GM21723 (cell line): ENCODE data around the gene GPN2.
"Not testable (repeated sequence)": the region's sequence is repeated elsewhere in the genome, so short reads cannot be mapped to it uniquely, and the experiment has no call there.

Source experiments
- ATAC-seq: cut with Tn5 transposase; IDR thresholded peaks from one replicate; pipeline ENCODE4 v1.9.1; 2021; ENCODE audit warnings: mild to moderate bottlenecking, moderate library complexity; ENCODE audit not compliant: unreplicated experiment

The GPN2 gene

DNA sequence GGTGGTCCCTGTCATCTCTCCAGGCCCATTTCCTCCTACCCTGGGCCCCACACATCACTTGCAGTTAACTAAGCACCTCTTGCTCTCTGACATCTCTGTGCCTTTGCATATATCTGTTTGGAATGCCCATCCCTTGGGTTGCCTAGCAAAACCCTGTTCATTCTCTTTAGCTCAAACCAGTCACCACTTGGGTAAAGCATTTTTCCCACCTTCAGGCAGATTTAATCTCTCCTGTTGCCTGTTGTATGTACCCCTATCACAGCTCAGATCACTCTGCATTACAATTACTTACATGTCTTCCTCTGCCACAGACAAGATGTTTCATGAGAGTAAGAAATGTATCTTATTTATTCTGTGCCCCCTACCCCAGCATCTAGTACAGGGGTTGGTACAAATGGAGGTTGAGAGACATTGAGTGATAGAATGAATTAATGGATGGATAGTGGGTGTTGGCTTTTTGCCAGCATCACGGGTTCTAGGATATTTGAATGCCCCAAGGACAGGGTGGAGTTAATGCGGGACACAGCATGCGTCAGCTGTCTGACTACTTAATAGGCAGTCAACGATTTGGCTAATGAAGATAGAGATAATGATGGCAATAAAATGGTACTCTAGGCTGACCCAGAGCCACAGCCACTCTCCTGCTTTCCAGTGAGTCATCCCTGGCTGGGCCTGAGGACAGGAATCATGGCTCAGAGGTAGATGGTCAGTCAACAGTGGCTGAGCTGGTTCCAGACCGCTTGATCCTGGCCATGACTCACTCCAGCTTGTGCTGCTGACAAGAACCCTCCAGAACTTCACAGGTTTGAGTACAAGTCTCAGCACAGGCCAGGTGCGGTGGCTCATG is 17.2 kb upstream of the GPN2 start:
- no peak for ATAC-seq

DNA sequence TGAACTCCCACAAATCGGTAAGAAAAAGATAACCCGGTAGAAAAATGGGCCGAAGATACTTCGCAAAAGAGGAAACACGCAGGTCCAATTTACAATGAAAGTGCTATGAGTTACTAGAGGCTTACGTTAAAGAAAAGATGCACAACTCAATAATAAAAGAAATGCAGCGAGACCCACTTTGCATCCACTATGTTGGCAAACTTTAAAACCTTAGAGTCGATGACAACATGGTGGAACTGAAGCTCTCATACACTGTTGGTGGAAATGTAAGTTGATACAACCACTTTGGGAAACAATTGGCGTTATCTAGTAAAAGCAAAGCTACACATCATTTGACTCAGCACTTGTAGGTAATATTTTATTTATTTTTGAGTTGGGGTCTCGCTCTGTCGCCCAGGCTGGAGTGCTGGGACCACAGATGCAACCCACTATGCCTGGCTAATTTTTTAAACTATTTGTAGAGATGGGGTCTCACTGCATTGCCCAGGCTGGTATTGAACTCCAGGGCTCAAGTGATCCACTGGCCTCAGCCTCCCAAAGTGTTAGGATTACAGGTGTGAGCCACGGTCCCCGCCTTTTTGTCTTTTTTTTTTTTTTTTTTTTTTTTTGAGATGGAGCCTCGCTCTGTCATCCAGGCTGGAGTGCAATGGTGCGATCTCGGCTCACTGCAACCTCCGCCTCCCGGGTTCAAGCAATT is 10.9 kb upstream of the GPN2 start:
- ATAC-seq = no peak

- peak; percentile 73 for ATAC-seq
Observed at GRCh38 chr1:26900001-26900814, 10.1 kb upstream of the GPN2 start, which contains the start of gene GPATCH3. Gene GPATCH3 (minus strand): TSS chr1:26900467. CDS start chr1:26900442, 25 bp downstream.

GRCh38 chr1:26897351-26897750 is 7.3 kb upstream of the GPN2 start:
- no peak for ATAC-seq

DNA sequence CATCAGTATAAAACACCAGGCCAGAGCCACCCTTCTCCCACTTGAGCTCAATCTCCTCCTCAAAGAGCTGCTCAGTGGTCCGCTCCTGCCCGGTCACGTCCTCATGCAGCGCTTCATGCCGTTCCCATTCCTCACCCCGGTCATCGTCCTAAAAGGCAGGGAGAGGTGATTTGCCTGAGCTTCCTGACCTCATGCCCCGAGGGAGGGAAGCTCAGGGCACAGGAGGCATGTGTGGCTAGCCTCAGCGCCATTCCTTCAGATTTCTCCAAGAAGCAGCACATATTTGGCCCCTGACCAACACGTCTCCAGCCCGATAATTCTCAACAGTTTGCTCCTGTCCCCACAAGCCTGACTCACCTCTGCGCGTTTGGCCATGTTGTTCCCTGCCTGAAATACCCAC is 4.2 kb upstream of the GPN2 start:
- ATAC-seq = no peak

GRCh38 chr1:26890467-26890796 is 349 bp upstream of the GPN2 start:
- ATAC-seq = peak; percentile 29

DNA sequence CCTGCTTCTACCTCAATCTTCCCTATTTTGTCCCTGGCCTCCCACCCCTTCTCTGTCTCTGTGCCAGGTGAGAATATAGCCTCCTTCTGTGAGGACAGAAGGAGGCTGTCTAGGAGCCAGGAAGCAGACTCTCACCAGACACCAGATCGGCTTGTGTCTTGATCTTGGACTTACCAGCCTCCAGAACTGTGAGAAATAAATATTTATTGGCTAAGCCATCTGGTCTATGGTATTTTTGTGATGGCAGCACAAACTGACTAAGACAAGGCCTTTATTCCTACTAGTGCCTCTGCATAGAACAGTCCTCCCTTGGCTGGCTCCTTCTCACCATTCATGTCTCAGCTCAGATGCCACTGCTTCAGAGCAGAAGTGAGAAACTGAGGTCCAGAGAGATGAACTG is 1.9 kb downstream of the GPN2 start:
- ATAC-seq = no peak

DNA sequence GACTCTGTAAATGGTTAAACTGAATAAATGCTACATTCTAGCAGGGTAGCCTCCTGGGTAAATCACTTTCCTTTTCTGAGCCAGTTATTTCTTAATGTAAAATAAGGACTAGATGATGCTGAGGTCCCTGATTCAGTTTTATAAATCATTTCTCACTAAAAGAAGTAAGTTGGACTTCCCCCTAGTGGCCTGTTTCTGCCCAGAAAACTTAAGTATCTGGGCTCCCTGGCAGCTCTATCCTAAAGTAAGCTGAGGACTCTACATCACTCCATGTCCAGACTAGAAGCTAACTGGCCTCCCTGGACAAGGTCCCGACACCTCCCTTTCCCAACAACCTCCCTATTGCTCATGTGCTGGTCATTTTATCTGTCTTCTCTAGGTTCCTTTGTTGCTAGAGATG is 3.0 kb downstream of the GPN2 start:
- ATAC-seq = no peak

- no peak for ATAC-seq
Observed at GRCh38 chr1:26882696-26883463, 7.2 kb downstream of the GPN2 start.

DNA sequence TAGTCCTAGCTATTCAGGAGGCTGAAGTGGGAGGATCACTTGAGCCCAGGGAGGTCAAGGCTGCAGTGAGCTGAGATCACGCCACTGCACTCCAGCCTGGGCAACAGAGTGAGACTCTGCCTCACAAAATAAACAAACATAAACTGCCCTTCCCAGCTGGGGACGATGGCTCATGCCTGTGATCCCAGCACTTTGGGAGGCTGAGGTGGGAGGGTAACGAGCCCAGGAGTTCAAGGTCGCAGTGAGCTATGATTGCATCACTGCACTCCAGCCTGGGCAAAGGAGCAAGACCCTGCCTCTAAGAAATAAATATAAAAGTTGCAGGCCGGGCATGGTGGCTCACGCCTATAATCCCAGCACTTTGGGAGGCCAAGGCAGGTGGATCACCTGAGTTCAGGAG is 8.5 kb downstream of the GPN2 start:
- ATAC-seq = not testable (repeated sequence)

DNA sequence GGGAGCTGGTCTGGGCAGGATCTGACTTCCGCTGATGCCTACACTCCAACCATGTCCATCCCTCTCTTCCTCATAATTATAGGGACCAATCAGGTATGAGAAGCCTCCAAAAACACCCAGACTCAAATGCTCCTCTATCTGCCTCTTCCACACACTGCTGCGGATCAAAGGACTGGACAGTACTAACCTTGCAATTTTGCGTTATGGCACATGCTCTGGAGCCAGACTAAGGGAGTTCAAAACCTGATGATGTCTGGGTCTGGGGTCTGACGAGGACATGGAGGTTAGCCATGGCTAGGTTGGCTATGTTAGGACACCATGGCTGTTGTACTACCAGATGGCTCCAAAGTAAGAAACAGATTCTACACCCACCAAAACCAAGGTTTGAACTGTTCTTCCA is 10.3 kb downstream of the GPN2 start:
- no peak for ATAC-seq

DNA sequence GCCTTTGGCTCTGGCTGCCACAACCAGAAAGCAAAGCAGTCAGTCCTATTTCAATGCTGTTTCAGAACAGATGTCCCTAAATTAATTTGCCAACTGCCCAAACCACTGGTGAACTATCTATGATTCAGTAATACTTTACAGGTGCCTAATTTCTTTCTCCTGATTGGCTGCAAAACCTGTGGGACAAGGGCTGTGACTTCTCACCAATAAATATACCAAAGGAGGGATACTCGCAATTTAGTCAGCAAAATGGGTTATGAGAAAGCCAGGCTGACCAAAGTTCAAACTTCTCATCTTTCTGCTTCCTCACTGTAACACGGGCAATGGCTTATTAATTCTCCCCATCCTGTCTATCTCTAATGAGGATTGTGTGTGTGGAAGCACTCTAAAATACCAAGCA is 12.8 kb downstream of the GPN2 start:
- no peak for ATAC-seq

GRCh38 chr1:26874896-26875295 is 15.2 kb downstream of the GPN2 start:
- no peak for ATAC-seq

GRCh38 chr1:26873097-26873496 is 17.0 kb downstream of the GPN2 start:
- ATAC-seq = not testable (repeated sequence)

GRCh38 chr1:26864610-26865480 is 25.2 kb downstream of the GPN2 start:
- peak; percentile 90 for ATAC-seq

GRCh38 chr1:26863685-26864077 is 26.4 kb downstream of the GPN2 start:
- ATAC-seq = no peak

DNA sequence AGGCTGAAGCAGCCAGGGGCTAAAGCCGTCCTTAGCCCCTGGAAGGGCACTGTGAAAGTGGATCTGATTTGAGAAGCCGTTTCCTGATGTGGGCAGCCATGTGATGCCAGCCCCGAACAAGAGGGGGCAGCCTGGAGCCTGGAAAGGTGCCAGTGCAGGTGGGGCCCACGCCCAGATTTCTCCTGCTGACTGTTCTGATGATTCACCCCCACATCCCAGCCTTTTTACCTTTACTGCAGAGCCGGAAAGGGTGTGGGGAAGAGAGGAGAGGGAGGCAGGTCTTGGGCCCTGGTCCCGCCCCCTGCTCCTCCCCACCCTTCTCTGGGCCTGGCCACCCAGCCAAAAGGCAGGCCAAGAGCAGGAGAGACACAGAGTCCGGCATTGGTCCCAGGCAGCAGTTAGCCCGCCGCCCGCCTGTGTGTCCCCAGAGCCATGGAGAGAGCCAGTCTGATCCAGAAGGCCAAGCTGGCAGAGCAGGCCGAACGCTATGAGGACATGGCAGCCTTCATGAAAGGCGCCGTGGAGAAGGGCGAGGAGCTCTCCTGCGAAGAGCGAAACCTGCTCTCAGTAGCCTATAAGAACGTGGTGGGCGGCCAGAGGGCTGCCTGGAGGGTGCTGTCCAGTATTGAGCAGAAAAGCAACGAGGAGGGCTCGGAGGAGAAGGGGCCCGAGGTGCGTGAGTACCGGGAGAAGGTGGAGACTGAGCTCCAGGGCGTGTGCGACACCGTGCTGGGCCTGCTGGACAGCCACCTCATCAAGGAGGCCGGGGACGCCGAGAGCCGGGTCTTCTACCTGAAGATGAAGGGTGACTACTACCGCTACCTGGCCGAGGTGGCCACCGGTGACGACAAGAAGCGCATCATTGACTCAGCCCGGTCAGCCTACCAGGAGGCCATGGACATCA is 27.1 kb downstream of the GPN2 start, which contains the start of gene SFN:
TSS of gene SFN (plus strand) at position 369 of the 904 bp plus-strand sequence. CDS start at position 433, 64 bp downstream.
- ATAC-seq = no peak

GRCh38 chr1:26861889-26862378 is 28.1 kb downstream of the GPN2 start:
- ATAC-seq = no peak
